K562 (cell line): Measurements from ENCODE around the gene KCNH2. TPM values are rescaled to one million over a fixed set of nuclear protein-coding genes. Genes with fewer than 3 reads are reported as not detected.

Experiments
- ATAC-seq: fragments of 200-7000 bp; cut with Tn5 transposase; 3 replicates; pipeline ENCODE4 v1.9.1; 2020; ENCODE audit warnings: moderate library complexity
- BruUV-seq: library from RNA; stranded (reverse); fragments of 400-500 nt; replicated peaks from 2 replicates; lab custom pipeline; 2021; lab: Mats Ljungman, UMichigan
- CTCF ChIA-PET: fragments of 300-600 bp; formaldehyde crosslinking; extraction: SDS; loops from one replicate; lab custom pipeline; 2021; ENCODE audit warnings: low intra/inter-chr PET ratio; lab: Yijun Ruan, JAX
- POLR2A ChIA-PET: fragments of 300-600, 350-650 bp; sonication (Branson Sonifier 250); formaldehyde crosslinking; extraction: SDS; loops from one replicate; lab custom pipeline; 2021; ENCODE audit warnings: antibody characterized with exemption, inconsistent platforms; lab: Yijun Ruan, JAX
- DNase-seq, 4 experiments: peaks; one replicate each; pipeline versions ENCODE4 v3.0.0 to v3.0.0-alpha.2; 2011 to 2018; ENCODE audit warnings: low spot score in 3 of 4, mixed read lengths in 3 of 4; ENCODE audit errors: extremely low read depth in 1 of 4
- FAIRE-seq: peaks from 2 replicates; lab custom pipeline; 2011; peaks lifted over from hg19 to GRCh38; lab: Jason Lieb, UNC
- H2AFZ ChIP-seq: 2 replicates; pipeline ENCODE4 v1.6.0; 2011; ENCODE audit warnings: low read depth, low read length, control low read depth, inconsistent platforms
- H3K27ac ChIP-seq: fragments of 200-600 bp; 3 replicates; pipeline ENCODE4 v1.8.0; 2011; ENCODE audit warnings: low read depth, mild to moderate bottlenecking, control low read depth, inconsistent platforms, low read length, moderate library complexity, mixed read lengths; ENCODE audit errors: extremely low read depth
- H3K27me3 ChIP-seq, 2 experiments: fragments of 300-600 bp in 1 of 2; 2 replicates in 1 of 2; 3 replicates in 1 of 2; pipeline versions ENCODE4 v1.6.0 to v1.8.0; 2011; ENCODE audit warnings: inconsistent platforms in 2 of 2, low read length in 2 of 2, mild to moderate bottlenecking in 1 of 2, mixed read lengths in 1 of 2, moderate library complexity in 1 of 2; ENCODE audit not compliant: control insufficient read depth in 2 of 2, insufficient read depth in 2 of 2
- H3K36me3 ChIP-seq: fragments of 300-600 bp; 3 replicates; pipeline ENCODE4 v1.8.0; 2011; ENCODE audit warnings: mild to moderate bottlenecking, low read length, inconsistent platforms; ENCODE audit not compliant: control insufficient read depth, insufficient read depth
- H3K4me1 ChIP-seq, 2 experiments: fragments of 200-600 bp in 1 of 2; replicated peaks in 1 of 2; 2 replicates in 1 of 2; 3 replicates in 1 of 2; pipeline versions ENCODE4 v1.5.1 to v1.8.0; 2011; ENCODE audit warnings: inconsistent platforms in 2 of 2, low read length in 2 of 2, mild to moderate bottlenecking in 1 of 2, mixed read lengths in 1 of 2, moderate library complexity in 1 of 2; ENCODE audit not compliant: control insufficient read depth in 2 of 2, insufficient read depth in 2 of 2
- H3K4me2 ChIP-seq: 2 replicates; pipeline ENCODE4 v1.6.1; 2011; ENCODE audit warnings: low read length, control low read depth, inconsistent platforms, mixed read lengths; ENCODE audit not compliant: insufficient read depth
- H3K4me3 ChIP-seq: fragments of 200-600 bp; sonication (generic), shearing (Covaris generic); 2 replicates; pipeline ENCODE4 v1.5.1; 2016; ENCODE audit warnings: control low read depth, inconsistent platforms
- H3K79me2 ChIP-seq: fragments of 200-600 bp; 3 replicates; pipeline ENCODE4 v1.8.0; 2011; ENCODE audit warnings: low read length, inconsistent platforms; ENCODE audit not compliant: control insufficient read depth, insufficient read depth
- H3K9ac ChIP-seq, 2 experiments: 2 replicates each; pipeline versions ENCODE4 v1.6.0 to v1.6.1; 2011; ENCODE audit warnings: low read depth in 2 of 2, low read length in 2 of 2, control low read depth in 1 of 2, inconsistent platforms in 1 of 2, mild to moderate bottlenecking in 1 of 2, mixed read lengths in 1 of 2; ENCODE audit not compliant: insufficient read depth in 1 of 2
- H3K9me1 ChIP-seq: one replicate; pipeline ENCODE4 v1.6.0; 2011; ENCODE audit warnings: inconsistent platforms, mild to moderate bottlenecking, low read length, moderate library complexity; ENCODE audit not compliant: control insufficient read depth, insufficient read depth
- H3K9me3 ChIP-seq: replicated peaks from 2 replicates; pipeline ENCODE4 v1.5.1; 2011; ENCODE audit warnings: low read depth, low read length, inconsistent platforms; ENCODE audit not compliant: control insufficient read depth, insufficient read depth
- H4K20me1 ChIP-seq: replicated peaks from 2 replicates; pipeline ENCODE4 v1.6.1; 2011; ENCODE audit warnings: low read length, inconsistent platforms, mixed read lengths; ENCODE audit not compliant: control insufficient read depth, insufficient read depth
- ARHGAP35 ChIP-seq: fragments of 450-650 bp; IDR thresholded peaks from 2 replicates; pipeline ENCODE4 v1.6.1; 2018; ENCODE audit not compliant: partially characterized antibody
- CEBPB ChIP-seq: fragments of 450-650 bp; IDR thresholded peaks from 2 replicates; pipeline ENCODE4 v1.6.1; 2016; ENCODE audit warnings: missing genetic modification characterization, missing compliant biosample characterization
- CREB5 ChIP-seq: fragments of 250-450 bp; sonication (Bioruptor Pico); IDR thresholded peaks from 2 replicates; pipeline ENCODE4 v1.5.0; 2020; ENCODE audit warnings: mild to moderate bottlenecking
- DACH1 ChIP-seq: fragments of 450-650 bp; IDR thresholded peaks from 2 replicates; pipeline ENCODE4 v1.6.1; 2018; ENCODE audit not compliant: partially characterized antibody
- ESRRA ChIP-seq: fragments of 450-650 bp; IDR thresholded peaks from 2 replicates; pipeline ENCODE4 v1.6.1; 2014; ENCODE audit warnings: low read depth, mild to moderate bottlenecking, moderate library complexity, borderline replicate concordance
- FOS ChIP-seq: IDR thresholded peaks from 3 replicates; pipeline ENCODE4 v1.6.1; 2011; ENCODE audit not compliant: insufficient read length; ENCODE audit errors: extremely low read depth
- HMGN3 ChIP-seq: IDR thresholded peaks from 2 replicates; pipeline ENCODE4 v1.6.1; 2011; ENCODE audit warnings: borderline replicate concordance, low read depth, mild to moderate bottlenecking, mixed read lengths, low read length; ENCODE audit not compliant: insufficient read length; ENCODE audit errors: extremely low read depth
- NBN ChIP-seq: fragments of 450-650 bp; IDR thresholded peaks from 2 replicates; pipeline ENCODE4 v1.6.1; 2016; ENCODE audit warnings: low read depth, mild to moderate bottlenecking
- PRPF4 ChIP-seq: fragments of 200-400 bp; formaldehyde crosslinking; IDR thresholded peaks from one replicate; pipeline ENCODE4 v1.6.1; 2017; ENCODE audit warnings: low read length, low read depth, mild to moderate bottlenecking; ENCODE audit not compliant: insufficient read depth, poor library complexity, severe bottlenecking
- RBM39 ChIP-seq: fragments of 200-400 bp; formaldehyde crosslinking; optimal IDR thresholded peaks from 2 replicates; pipeline ENCODE3; 2018; ENCODE audit warnings: low read depth, low read length
- SMAD1 ChIP-seq: fragments of 150-350 bp; IDR thresholded peaks from 2 replicates; pipeline ENCODE4 v1.6.1; 2014; ENCODE audit warnings: low read length, low read depth; ENCODE audit not compliant: partially characterized antibody
- WHSC1 ChIP-seq: IDR thresholded peaks from one replicate; pipeline ENCODE4 v1.6.1; 2012; ENCODE audit warnings: low read length, control low read depth, inconsistent platforms
- ZBED1 ChIP-seq: IDR thresholded peaks from 2 replicates; pipeline ENCODE4 v1.6.1; 2014
- ZNF140 ChIP-seq: fragments of 250-450 bp; sonication (Bioruptor Pico); IDR thresholded peaks from 2 replicates; pipeline ENCODE4 v1.8.0; 2021; ENCODE audit warnings: moderate library complexity, mild to moderate bottlenecking, inconsistent platforms
- ZNF311 ChIP-seq: fragments of 250-450 bp; sonication (Bioruptor Pico); IDR thresholded peaks from 2 replicates; pipeline ENCODE4 v1.4.0; 2020; ENCODE audit warnings: mild to moderate bottlenecking, moderate library complexity
- ZNF431 ChIP-seq: sonication (generic); formaldehyde crosslinking; IDR thresholded peaks from 2 replicates; pipeline ENCODE4 v1.8.0; 2022; ENCODE audit warnings: mild to moderate bottlenecking, missing genetic modification reagents
- WGBS: fragments of 100-300 bp; shearing (Covaris generic); methylation state at CpG from one replicate; pipeline ENCODE4 v1.1.6; 2016; ENCODE audit warnings: low coverage, mixed read lengths; ENCODE audit not compliant: insufficient coverage; ENCODE audit errors: missing lambda C conversion rate; 5-methylcytosine and 5-hydroxymethylcytosine counted together
- in situ Hi-C: fragments of 300-500 bp; cut with MboI; formaldehyde crosslinking; loops from 4 replicates; pipeline ENCODE4 v1.15.0; 2018; ENCODE audit warnings: inconsistent platforms, mixed read lengths
- intact Hi-C: fragments of 100-400 bp; cut with micrococcal nuclease; formaldehyde crosslinking; loops from 2 replicates; pipeline ENCODE4 v1.14.2; 2022
- polyA plus RNA-seq, 8 experiments: library from polyadenylated mRNA; depleted of rRNA in 4 of 8; stranded (reverse) in 5 of 8; unstranded in 3 of 8; fragments of >200 nt; fragmentation: Nextera tagmentation in 2 of 8; fragmentation: Illumina TruSeq in 1 of 8; extraction: Ambion mirVana in 2 of 8; extraction: Trizol in 1 of 8; gene quantifications; 2 replicates each; pipeline versions ENCODE4 v1.2.1 to v1.2.3, GENCODE V29; 2011 to 2014; ENCODE audit warnings: inconsistent platforms in 1 of 8, missing spikeins in 1 of 8
- total RNA-seq, 7 experiments: library from RNA; depleted of rRNA in 6 of 7; stranded (reverse); fragments of >200 nt in 6 of 7; fragmentation: Illumina TruSeq in 2 of 7; extraction: Trizol in 2 of 7; gene quantifications; 2 replicates each; pipeline versions ENCODE4 v1.2.1 to v1.2.3, GENCODE V29; 2011 to 2021; ENCODE audit warnings: low replicate concordance in 1 of 7
- TF ChIP-seq, protein P1 (sequence below): fragments of 250-450 bp; sonication (Bioruptor Pico); IDR thresholded peaks from 2 replicates; pipeline ENCODE4 v1.8.0; 2021; ENCODE audit warnings: mild to moderate bottlenecking, moderate library complexity
- TF ChIP-seq, protein P2 (sequence below): sonication (generic); formaldehyde crosslinking; IDR thresholded peaks from 2 replicates; pipeline ENCODE4 v1.9.0; 2022; ENCODE audit warnings: mild to moderate bottlenecking, missing genetic modification reagents

Gene KCNH2
- total and polyA plus RNA-seq, 9 of the 15 experiments (the other 6 are each of a cell fraction or from before 2014, with no cell fraction given): 18.1 to 368 (median 218) TPM

DNA sequence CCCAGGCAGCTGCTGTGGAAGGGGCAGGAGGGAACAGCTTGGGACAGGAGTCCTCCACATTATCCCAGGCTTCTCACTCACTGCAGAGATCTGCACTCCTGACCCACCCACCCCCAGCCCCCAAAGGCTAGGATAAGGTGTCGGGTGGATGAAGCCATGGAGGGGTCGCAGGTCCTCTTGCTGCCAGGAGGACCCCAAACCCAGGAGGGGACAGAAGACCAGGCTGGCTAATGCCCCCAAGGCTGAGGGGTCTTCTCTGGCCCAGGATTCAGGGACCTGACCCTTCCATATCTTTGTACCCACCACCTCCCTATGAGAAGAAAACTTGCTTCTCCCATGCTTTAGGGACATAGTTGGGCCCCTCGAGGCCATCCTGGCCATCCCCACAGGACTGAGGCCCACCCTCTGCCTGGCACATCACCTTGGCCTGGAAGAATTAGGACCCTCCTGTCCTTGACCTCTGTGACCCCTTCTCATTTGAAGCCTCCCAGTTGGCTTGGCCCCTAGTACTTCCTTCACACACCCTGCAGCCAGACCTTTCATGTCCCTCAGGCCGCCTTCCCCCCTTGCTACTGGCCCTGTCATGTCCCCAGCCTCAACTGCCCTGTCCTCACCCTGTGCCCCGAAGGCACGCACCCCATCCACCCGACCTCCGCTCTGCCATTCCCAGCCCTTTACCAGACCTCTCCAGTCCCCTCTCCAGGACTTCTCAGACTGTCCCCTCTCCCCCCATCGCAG, 21.6 kb downstream of the KCNH2 start:
- H3K9me3 ChIP-seq: no peaks in the 10 kb centered on the region
- CTCF ChIA-PET: no interaction called here
- peaks cover 8% of the 10 kb centered on the region; the same call in 1 of the 2 replicates for H4K20me1 ChIP-seq
- H3K4me2 ChIP-seq: peak overlapping the region; percentile 81
- peak overlapping the region; percentile 84 for H3K27ac ChIP-seq
- peak overlapping the region; percentile 91 for H3K4me3 ChIP-seq
- peak overlapping the region; percentile 60 for H2AFZ ChIP-seq
- peak overlapping the region; percentile 73 to 87 for H3K9ac ChIP-seq
- 55% methylated on average over 9 of the region's 9 CpGs for WGBS
- in situ Hi-C loops: no loop called here
- FAIRE-seq (no peak), ATAC-seq (peak; percentile 3), DNase-seq (no peak)
- POLR2A ChIA-PET: interaction anchor here (1.0 to 3.5 kb wide), 4 partner anchors 9 to 36 kb away, joined by 3 to 18 read pairs (median 3); no protein-coding TSS in a partner anchor
- H3K4me1 ChIP-seq: peaks cover 68 to 94% of the 10 kb centered on the region in 2 experiments
- H3K79me2 ChIP-seq: peaks cover 85% of the 10 kb centered on the region
- no peaks in the 10 kb centered on the region for H3K27me3 ChIP-seq
- peaks cover 7% of the 10 kb centered on the region for H3K9me1 ChIP-seq
- peaks cover 51% of the 10 kb centered on the region for H3K36me3 ChIP-seq
- intact Hi-C loops: loop anchor here (2.0 to 5.0 kb wide), 2 partner anchors 28 to 634 kb away; partner anchors contain the start of genes ACTR3C and LRRC61
- no TSS peak for BruUV-seq
- TF ChIP-seq ZNF431 (CRISPR knock-in tag) (no peak; the same call in 1 of the 2 replicates), SMAD1 (no peak), HMGN3 (no peak), ZNF140 (CRISPR knock-in tag) (no peak), DACH1 (no peak), ESRRA (peak; percentile 77), RBM39 (peak; percentile 8), FOS (no peak), WHSC1 (peak; percentile 72), CREB5 (CRISPR knock-in tag) (no peak), PRPF4 (no peak), CEBPB (tag) (no peak), ARHGAP35 (no peak), NBN (0 out of 2 replicates have a peak, but pooled peaks have one; percentile 31), ZBED1 (no peak), ZNF311 (CRISPR knock-in tag) (no peak)
- TF ChIP-seq, protein P1, sequence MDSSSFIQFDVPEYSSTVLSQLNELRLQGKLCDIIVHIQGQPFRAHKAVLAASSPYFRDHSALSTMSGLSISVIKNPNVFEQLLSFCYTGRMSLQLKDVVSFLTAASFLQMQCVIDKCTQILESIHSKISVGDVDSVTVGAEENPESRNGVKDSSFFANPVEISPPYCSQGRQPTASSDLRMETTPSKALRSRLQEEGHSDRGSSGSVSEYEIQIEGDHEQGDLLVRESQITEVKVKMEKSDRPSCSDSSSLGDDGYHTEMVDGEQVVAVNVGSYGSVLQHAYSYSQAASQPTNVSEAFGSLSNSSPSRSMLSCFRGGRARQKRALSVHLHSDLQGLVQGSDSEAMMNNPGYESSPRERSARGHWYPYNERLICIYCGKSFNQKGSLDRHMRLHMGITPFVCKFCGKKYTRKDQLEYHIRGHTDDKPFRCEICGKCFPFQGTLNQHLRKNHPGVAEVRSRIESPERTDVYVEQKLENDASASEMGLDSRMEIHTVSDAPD (CRISPR knock-in tag): no peak
- TF ChIP-seq, protein P2, sequence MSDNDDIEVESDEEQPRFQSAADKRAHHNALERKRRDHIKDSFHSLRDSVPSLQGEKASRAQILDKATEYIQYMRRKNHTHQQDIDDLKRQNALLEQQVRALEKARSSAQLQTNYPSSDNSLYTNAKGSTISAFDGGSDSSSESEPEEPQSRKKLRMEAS (CRISPR knock-in tag): no peak
